GM10266 (cell line): ENCODE results near the gene RAB40C.

Source experiments
- DNase-seq: peaks from one replicate; pipeline ENCODE4 v3.0.0; 2012; ENCODE audit errors: extremely low spot score
- CTCF ChIP-seq: IDR thresholded peaks from 2 replicates; pipeline ENCODE4 v1.5.1; 2012; ENCODE audit warnings: mild to moderate bottlenecking, low read depth; ENCODE audit not compliant: control insufficient read depth, insufficient read depth; ENCODE audit errors: missing control alignments

RAB40C gene

GRCh38 chr16:589658-590187 is at the start of gene RAB40C:
TSS of gene RAB40C (plus strand) at chr16:590066. CDS start at chr16:590292, 226 bp downstream.
- peak; percentile 34 for TF ChIP-seq CTCF
- DNase-seq = peak; percentile 100

GRCh38 chr16:540645-541340 is 49.1 kb upstream of the RAB40C start:
- DNase-seq = no peak
- TF ChIP-seq CTCF = no peak

- no peak for TF ChIP-seq CTCF
- DNase-seq = no peak
These were observed 46.3 kb upstream of the RAB40C start for GRCh38 chr16:543301-544164.

GRCh38 chr16:544517-544916 is 45.3 kb upstream of the RAB40C start:
- TF ChIP-seq CTCF = no peak
- no peak for DNase-seq

- TF ChIP-seq CTCF = no peak
- no peak for DNase-seq
These were observed 42.7 kb upstream of the RAB40C start for GRCh38 chr16:546909-547770.

GRCh38 chr16:548586-548985 is 41.3 kb upstream of the RAB40C start:
- no peak for DNase-seq
- TF ChIP-seq CTCF = no peak
